Measurements from ENCODE around the gene KRT34.

KRT34 gene

DNA sequence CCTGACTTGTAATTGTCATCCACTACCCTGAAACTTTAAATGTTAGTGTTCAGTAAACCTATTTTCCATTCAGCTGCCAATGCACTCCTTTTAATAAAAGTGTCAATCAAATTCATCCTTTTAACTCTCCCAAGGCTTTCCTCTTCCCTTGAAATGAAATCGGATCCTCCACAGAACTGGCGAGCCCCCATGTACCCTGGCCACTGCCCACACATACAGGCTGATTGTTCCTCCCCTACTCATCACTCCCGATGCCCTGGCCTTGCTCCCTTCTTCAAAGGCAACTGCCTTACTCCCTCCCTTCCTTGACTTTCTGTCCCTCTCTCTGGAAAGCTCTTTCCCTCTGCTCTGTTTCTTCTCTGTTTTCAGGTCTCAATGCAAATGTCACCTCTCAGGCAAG lies 39.1 kb downstream of the KRT34 start:
- DNase-seq (ENCODE audit: low read depth) = no peak
- TF ChIP-seq, protein P1, sequence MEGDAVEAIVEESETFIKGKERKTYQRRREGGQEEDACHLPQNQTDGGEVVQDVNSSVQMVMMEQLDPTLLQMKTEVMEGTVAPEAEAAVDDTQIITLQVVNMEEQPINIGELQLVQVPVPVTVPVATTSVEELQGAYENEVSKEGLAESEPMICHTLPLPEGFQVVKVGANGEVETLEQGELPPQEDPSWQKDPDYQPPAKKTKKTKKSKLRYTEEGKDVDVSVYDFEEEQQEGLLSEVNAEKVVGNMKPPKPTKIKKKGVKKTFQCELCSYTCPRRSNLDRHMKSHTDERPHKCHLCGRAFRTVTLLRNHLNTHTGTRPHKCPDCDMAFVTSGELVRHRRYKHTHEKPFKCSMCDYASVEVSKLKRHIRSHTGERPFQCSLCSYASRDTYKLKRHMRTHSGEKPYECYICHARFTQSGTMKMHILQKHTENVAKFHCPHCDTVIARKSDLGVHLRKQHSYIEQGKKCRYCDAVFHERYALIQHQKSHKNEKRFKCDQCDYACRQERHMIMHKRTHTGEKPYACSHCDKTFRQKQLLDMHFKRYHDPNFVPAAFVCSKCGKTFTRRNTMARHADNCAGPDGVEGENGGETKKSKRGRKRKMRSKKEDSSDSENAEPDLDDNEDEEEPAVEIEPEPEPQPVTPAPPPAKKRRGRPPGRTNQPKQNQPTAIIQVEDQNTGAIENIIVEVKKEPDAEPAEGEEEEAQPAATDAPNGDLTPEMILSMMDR (IDR thresholded peaks at IDR 0.05; ENCODE audit: control insufficient read depth, insufficient read depth, low read depth, low read length, missing control alignments) = no peak
- H3K4me3 ChIP-seq (ENCODE audit: control insufficient read depth, low read depth, low read length) = no peak overlapping the region

DNA sequence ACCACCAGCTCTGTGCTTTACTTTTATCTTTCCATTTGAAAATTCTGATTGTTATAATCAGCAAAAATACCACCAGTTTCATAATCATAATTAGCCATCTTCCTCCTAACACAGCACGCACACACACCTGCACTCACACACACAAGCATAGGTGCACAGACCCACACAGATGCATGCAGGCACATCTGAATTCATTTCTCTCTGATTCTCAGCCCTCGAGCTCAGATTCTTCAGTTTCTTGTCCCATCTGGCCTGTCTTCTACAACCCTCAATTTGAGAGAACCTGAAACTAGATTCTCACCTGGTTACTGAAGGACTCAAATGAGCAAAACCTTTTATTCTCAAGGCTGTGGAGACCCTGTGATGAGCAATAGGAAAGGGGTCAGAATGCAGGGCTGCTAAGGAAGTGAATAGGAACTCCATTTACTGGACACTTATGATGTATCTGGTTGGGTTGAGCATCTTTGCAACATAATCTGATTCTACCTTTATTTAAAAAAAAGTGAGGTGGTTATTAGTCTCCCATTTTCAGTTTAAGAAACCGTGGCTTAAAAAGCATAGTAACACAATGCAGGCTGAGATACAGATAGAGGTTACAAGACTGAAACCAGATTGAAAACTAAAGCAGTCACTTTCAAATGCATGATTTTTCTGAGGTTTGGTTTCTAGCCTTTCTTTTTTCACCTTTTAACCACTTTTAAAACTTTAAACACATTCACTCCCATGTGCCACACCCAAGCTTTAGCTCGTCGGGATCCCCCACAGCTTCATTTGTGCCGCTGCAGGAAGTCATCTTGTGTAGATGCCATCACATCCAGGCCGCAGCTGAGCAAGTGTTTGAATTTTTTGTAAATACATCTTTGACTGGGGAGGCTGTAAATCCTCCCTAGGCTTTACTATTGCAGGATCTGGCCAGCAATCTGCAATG lies 40.9 kb downstream of the KRT34 start:
- no peak for DNase-seq (ENCODE audit: low read depth)
- no peak overlapping the region for H3K4me3 ChIP-seq (ENCODE audit: control insufficient read depth, low read depth, low read length)
- TF ChIP-seq, protein P1 (IDR thresholded peaks at IDR 0.05; ENCODE audit: control insufficient read depth, insufficient read depth, low read depth, low read length, missing control alignments) = no peak

DNA sequence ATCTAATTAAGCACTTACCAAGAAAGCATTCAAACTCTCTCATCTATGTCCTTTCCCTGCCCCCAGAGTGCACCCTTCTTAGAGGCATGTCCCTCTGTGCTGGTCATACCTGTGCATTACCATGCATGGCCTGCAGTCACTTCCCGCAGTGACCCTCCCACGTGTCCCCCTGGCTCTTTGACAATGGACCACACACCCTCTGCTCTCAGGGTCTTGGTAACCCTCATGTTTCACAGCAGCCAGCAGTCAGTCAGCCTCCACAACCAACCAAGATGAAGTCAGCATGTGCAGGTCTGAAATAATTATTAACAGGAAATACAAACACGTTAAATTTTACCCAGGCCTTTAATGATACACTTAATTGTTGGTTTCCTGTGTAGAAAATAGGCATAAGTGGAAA lies 41.6 kb downstream of the KRT34 start:
- no peak overlapping the region for H3K4me3 ChIP-seq (ENCODE audit: control insufficient read depth, low read depth, low read length)
- no peak for DNase-seq (ENCODE audit: low read depth)
- TF ChIP-seq, protein P1 (IDR thresholded peaks at IDR 0.05; ENCODE audit: control insufficient read depth, insufficient read depth, low read depth, low read length, missing control alignments) = no peak

DNA sequence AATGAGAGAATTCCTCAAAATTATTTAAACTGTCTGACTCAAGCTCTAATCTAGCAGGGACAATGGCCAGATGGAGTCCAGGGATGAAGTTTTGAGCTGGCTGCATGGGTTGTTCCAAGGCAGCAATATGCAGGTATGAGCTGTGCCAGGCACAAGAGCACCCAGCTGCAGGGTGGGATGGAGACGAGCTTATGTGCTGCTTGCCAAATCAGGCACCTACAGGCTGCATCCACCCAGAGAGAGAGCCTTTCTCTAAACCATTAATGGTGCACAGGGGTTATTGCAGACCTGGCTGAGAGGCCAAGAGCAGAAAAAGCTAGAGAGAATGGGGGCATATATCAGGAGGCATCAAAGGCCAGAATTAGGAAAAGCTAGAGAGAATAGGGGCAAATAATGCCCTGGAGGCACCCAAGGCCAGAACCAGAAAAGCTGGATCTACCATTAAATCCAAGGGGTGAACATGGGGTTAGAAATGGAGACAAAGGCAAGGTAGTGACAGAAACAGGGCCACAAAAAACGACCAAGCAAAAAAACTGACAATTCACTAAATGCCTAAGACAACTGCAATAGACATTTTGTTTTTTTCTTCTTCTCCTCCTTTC lies 42.4 kb downstream of the KRT34 start:
- no peak for DNase-seq (ENCODE audit: low read depth)
- no peak overlapping the region for H3K4me3 ChIP-seq (ENCODE audit: control insufficient read depth, low read depth, low read length)
- TF ChIP-seq, protein P1 (IDR thresholded peaks at IDR 0.05; ENCODE audit: control insufficient read depth, insufficient read depth, low read depth, low read length, missing control alignments) = no peak

DNA sequence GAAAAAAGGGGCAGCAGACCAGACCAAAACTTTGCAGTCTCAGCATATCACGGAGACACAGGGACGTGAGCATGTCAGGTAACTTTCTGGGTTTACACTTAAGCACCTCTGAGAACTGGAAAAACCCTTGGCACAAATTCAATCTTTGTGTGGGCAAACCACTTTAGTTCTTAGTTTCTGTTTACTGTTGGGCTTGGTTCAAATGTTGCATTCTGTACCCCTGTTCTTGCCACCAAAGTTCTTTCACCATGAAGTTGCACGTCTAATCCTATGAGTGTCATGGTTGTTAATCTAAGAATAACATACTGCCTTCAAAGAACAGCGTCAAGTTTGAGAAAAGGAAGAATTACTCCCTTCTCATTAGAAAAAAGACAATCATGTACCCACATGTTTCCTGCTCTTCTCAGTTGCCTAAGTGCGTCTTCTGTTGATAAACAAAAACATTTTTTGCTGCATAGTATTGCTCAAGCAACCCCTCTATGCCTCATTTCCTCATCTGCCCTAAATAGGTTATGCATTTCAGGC lies 43.1 kb downstream of the KRT34 start:
- TF ChIP-seq, protein P1 (IDR thresholded peaks at IDR 0.05; ENCODE audit: control insufficient read depth, insufficient read depth, low read depth, low read length, missing control alignments) = no peak
- no peak overlapping the region for H3K4me3 ChIP-seq (ENCODE audit: control insufficient read depth, low read depth, low read length)
- DNase-seq (ENCODE audit: low read depth) = no peak

DNA sequence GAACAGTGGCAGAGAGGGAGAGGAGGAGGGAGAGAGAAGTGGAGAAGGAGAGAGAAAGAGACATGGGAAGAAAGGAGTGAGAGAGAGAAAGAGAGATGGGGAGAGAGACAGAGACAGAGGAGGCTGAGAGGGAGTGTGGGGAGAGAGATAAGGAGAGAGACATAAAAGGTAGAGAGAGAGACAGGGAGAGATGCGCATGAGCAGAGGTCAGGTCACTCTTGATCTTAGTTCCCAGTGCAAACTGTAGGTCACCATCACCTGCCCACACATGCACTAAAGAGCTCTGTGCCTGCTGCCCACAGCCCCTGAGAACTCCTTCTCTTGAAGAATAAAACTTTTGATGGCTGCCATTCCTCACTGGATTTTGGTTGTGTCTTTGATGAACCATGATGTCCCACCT lies 46.4 kb downstream of the KRT34 start:
- TF ChIP-seq, protein P1 (IDR thresholded peaks at IDR 0.05; ENCODE audit: control insufficient read depth, insufficient read depth, low read depth, low read length, missing control alignments) = no peak
- no peak overlapping the region for H3K4me3 ChIP-seq (ENCODE audit: control insufficient read depth, low read depth, low read length)
- DNase-seq (ENCODE audit: low read depth) = no peak

All from AG09309 (cell line).